GM18505 (cell line): ENCODE data around the gene THAP3.

Experiments used
- ATAC-seq: cut with Tn5 transposase; IDR thresholded peaks from one replicate; pipeline ENCODE4 v1.9.1; 2021; ENCODE audit not compliant: unreplicated experiment
- POLR2A ChIP-seq: IDR thresholded peaks from 4 replicates; pipeline ENCODE4 v1.6.1; 2011; ENCODE audit warnings: borderline replicate concordance; ENCODE audit not compliant: insufficient read depth, insufficient read length; ENCODE audit errors: extremely low read depth

Gene THAP3

GRCh38 chr1:6672558-6672957 lies 47.9 kb downstream of the THAP3 start:
- ATAC-seq: no peak
- TF ChIP-seq POLR2A: no peak

- TF ChIP-seq POLR2A: no peak
- ATAC-seq: no peak
Observed at GRCh38 chr1:6673816-6674398, 49.2 kb downstream of the THAP3 start.

GRCh38 chr1:6674771-6675170 lies 50.1 kb downstream of the THAP3 start:
- no peak for TF ChIP-seq POLR2A
- no peak for ATAC-seq

GRCh38 chr1:6675941-6676340 lies 51.3 kb downstream of the THAP3 start:
- ATAC-seq: no peak
- TF ChIP-seq POLR2A: no peak
